IPS-18a (cell line): ENCODE results near the gene ACBD6.

Experiments used
- H3K27ac ChIP-seq: one replicate; pipeline ENCODE4 v1.5.1; 2013; ENCODE audit warnings: low read length
- H3K27me3 ChIP-seq: one replicate; pipeline ENCODE4 v1.6.1; 2013; ENCODE audit warnings: mild to moderate bottlenecking, low read length; ENCODE audit not compliant: control insufficient read depth, insufficient read depth
- H3K36me3 ChIP-seq: one replicate; pipeline ENCODE4 v1.6.1; 2013; ENCODE audit warnings: low read depth, low read length; ENCODE audit not compliant: control insufficient read depth
- H3K4me1 ChIP-seq: one replicate; pipeline ENCODE4 v1.6.1; 2013; ENCODE audit warnings: low read depth, low read length; ENCODE audit not compliant: control insufficient read depth
- H3K4me3 ChIP-seq: one replicate; pipeline ENCODE4 v1.5.1; 2013; ENCODE audit warnings: low read length
- H3K9ac ChIP-seq: one replicate; pipeline ENCODE4 v1.6.1; 2013; ENCODE audit warnings: mild to moderate bottlenecking, low read length, moderate library complexity
- H3K9me3 ChIP-seq: one replicate; pipeline ENCODE4 v1.6.1; 2013; ENCODE audit warnings: low read depth, low read length; ENCODE audit not compliant: control insufficient read depth

Gene ACBD6

GRCh38 chr1:180524160-180524914 is 22.0 kb upstream of the ACBD6 start:
- Histone ChIP-seq H3K9ac (no peak overlapping the region), H3K4me1 (peaks cover 12% of the 10 kb centered on the region), H3K27me3 (no peaks in the 10 kb centered on the region), H3K36me3 (no peaks in the 10 kb centered on the region), H3K27ac (no peak overlapping the region), H3K4me3 (no peak overlapping the region), H3K9me3 (no peaks in the 10 kb centered on the region)

DNA sequence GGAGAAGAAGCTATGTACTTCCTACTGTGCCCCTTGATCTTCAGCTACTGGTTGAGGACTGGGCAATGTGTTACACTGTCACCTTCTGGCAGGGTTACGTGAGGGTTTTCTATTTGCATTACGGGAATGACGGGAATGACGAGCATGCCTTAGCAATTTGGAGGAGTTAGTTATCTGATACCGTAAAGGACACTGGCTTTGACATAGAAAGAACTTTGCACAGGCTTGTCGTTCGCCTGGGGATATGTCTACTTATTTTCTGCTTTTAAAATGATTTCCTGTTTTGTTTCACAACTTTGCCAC is 19.8 kb upstream of the ACBD6 start:
- Histone ChIP-seq H3K36me3 (no peaks in the 10 kb centered on the region), H3K4me1 (peaks cover 12% of the 10 kb centered on the region), H3K27me3 (no peaks in the 10 kb centered on the region), H3K9ac (no peak overlapping the region), H3K9me3 (no peaks in the 10 kb centered on the region), H3K27ac (no peak overlapping the region), H3K4me3 (no peak overlapping the region)

GRCh38 chr1:180521474-180522212 is 19.3 kb upstream of the ACBD6 start:
- H3K4me1 ChIP-seq, result peaks cover 12% of the 10 kb centered on the region
- H3K9me3 ChIP-seq, result no peaks in the 10 kb centered on the region
- no peak overlapping the region for H3K4me3 ChIP-seq
- no peaks in the 10 kb centered on the region for H3K27me3 ChIP-seq
- no peak overlapping the region for H3K27ac ChIP-seq
- H3K9ac ChIP-seq, result no peak overlapping the region
- H3K36me3 ChIP-seq, result no peaks in the 10 kb centered on the region

- Histone ChIP-seq H3K9ac (no peak overlapping the region), H3K27me3 (no peaks in the 10 kb centered on the region), H3K27ac (no peak overlapping the region), H3K9me3 (no peaks in the 10 kb centered on the region), H3K36me3 (no peaks in the 10 kb centered on the region), H3K4me3 (no peak overlapping the region), H3K4me1 (peaks cover 16% of the 10 kb centered on the region)
These were observed 17.5 kb upstream of the ACBD6 start for GRCh38 chr1:180519846-180520245.

GRCh38 chr1:180515857-180516388 is 13.5 kb upstream of the ACBD6 start:
- Histone ChIP-seq H3K27ac (no peak overlapping the region), H3K27me3 (no peaks in the 10 kb centered on the region), H3K9ac (no peak overlapping the region), H3K9me3 (no peaks in the 10 kb centered on the region), H3K4me3 (no peak overlapping the region), H3K36me3 (no peaks in the 10 kb centered on the region), H3K4me1 (peaks cover 8% of the 10 kb centered on the region)

DNA sequence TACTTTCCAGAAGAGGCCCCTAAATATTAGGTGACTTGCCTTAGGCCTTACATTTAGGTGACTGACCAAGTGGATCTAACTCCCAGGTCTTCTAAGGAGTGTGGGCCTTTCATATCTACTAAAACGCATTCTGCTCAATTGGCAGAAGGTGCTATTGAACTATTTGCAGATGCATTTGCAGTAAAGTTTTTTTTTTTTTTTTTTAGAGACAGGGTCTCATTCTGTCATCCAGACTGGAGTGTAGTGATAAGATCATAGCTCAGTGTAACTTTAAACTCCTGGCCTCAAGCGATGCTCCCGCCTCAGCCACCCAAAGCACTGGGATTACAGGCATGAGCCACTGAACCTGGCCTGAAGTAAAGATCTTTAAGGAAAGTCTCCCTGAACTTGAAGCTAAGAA is 13.0 kb upstream of the ACBD6 start:
- no peak overlapping the region for H3K4me3 ChIP-seq
- no peak overlapping the region for H3K27ac ChIP-seq
- H3K27me3 ChIP-seq, result no peaks in the 10 kb centered on the region
- no peaks in the 10 kb centered on the region for H3K36me3 ChIP-seq
- no peaks in the 10 kb centered on the region for H3K9me3 ChIP-seq
- no peak overlapping the region for H3K9ac ChIP-seq
- H3K4me1 ChIP-seq, result peaks cover 8% of the 10 kb centered on the region

DNA sequence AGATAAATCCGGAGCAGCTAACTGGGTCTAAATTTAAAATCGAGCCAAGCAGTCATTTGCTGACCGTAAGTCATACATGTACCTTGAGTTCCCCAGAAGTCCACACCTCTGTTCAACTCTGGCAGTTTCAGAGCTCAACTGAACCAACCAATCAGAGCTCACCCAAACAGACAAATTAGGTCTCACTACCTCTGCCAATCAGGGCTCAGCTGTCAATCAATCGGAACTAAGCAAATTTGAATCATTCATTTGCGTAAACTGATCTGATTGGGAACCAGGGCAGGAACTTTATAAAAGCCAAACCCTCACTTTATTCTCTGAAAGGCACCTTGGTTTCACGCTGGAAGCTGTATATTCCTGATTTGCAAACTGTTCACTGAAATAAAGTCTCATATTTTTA is 11.2 kb upstream of the ACBD6 start:
- no peak overlapping the region for H3K27ac ChIP-seq
- peaks cover 8% of the 10 kb centered on the region for H3K4me1 ChIP-seq
- H3K27me3 ChIP-seq, result no peaks in the 10 kb centered on the region
- no peaks in the 10 kb centered on the region for H3K9me3 ChIP-seq
- no peak overlapping the region for H3K9ac ChIP-seq
- no peak overlapping the region for H3K4me3 ChIP-seq
- no peaks in the 10 kb centered on the region for H3K36me3 ChIP-seq

DNA sequence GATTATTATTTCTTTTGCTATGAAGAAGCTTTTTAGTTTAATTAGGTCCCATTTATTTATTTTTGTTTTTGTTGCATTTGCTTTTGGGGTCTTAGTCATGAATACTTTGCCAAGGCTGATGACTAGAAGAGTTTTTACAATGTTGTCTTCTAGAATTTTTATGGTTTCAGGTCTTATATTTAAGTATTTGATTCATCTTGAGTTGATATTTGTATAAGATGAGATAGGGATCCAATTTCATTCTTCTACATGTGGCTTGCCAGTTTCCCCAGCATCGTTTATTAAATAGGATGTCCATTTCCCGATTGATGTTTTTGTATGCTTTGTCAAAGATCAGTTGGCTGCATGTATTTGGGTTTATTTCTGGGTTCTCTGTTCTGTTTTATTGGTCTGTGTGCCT is 8.5 kb upstream of the ACBD6 start:
- Histone ChIP-seq H3K4me3 (no peak overlapping the region), H3K27me3 (no peaks in the 10 kb centered on the region), H3K9me3 (no peaks in the 10 kb centered on the region), H3K36me3 (no peaks in the 10 kb centered on the region), H3K4me1 (peaks cover 3% of the 10 kb centered on the region), H3K27ac (no peak overlapping the region), H3K9ac (no peak overlapping the region)

- Histone ChIP-seq H3K4me1 (peaks cover 3% of the 10 kb centered on the region), H3K9ac (no peak overlapping the region), H3K4me3 (no peak overlapping the region), H3K9me3 (no peaks in the 10 kb centered on the region), H3K36me3 (no peaks in the 10 kb centered on the region), H3K27ac (no peak overlapping the region), H3K27me3 (peaks cover under 1% of the 10 kb centered on the region)
These were observed 6.3 kb upstream of the ACBD6 start for GRCh38 chr1:180508725-180509097.

GRCh38 chr1:180507795-180508724 is 5.7 kb upstream of the ACBD6 start:
- Histone ChIP-seq H3K36me3 (no peaks in the 10 kb centered on the region), H3K27me3 (peaks cover 7% of the 10 kb centered on the region), H3K4me1 (peaks cover 3% of the 10 kb centered on the region), H3K27ac (no peak overlapping the region), H3K4me3 (no peak overlapping the region), H3K9ac (no peak overlapping the region), H3K9me3 (no peaks in the 10 kb centered on the region)

DNA sequence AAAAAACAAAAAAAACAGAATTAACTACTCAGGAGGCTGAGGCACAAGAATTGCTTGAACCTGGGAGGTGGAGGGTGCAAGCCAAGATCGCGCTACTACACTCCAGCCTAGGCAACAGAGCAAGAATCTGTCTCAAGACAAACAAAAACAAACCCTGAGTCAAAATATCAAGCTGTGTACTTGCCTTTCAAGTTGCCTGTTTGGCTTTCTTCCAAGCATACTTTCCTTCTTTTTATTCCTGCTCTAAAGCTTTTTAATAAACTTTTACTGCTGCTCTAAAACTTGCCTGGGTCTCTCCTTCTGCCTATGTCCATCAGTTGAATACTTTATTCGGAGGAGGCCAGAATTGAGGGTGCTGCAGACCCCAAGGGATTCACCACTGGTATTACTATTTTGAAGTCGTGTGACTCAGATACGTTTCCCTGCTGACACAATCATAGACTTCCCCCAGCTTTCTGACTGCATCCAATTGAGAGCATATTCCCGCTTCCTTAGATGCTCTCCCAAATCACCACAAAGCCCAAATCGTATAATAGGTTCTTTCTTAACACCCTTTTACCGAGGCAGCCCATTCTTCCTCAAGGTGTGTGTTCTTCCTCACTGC is 3.5 kb upstream of the ACBD6 start:
- peaks cover 9% of the 10 kb centered on the region for H3K27me3 ChIP-seq
- no peaks in the 10 kb centered on the region for H3K4me1 ChIP-seq
- H3K9me3 ChIP-seq, result no peaks in the 10 kb centered on the region
- no peak overlapping the region for H3K9ac ChIP-seq
- no peaks in the 10 kb centered on the region for H3K36me3 ChIP-seq
- no peak overlapping the region for H3K4me3 ChIP-seq
- no peak overlapping the region for H3K27ac ChIP-seq
